Skeletal muscle tissue (tissue), 4 donors: ENCODE data around the gene HECTD3. TPM values are rescaled to one million over a fixed set of nuclear protein-coding genes. Genes with fewer than 3 reads are reported as not detected.
A peak's percentile ranks its signal among the peaks of the same experiment; 100 is the strongest.
"Not testable (repeated sequence)": the region's sequence is repeated elsewhere in the genome, so short reads cannot be mapped to it uniquely, and the experiment has no call there.

ENCODE experiments used
- H3K27ac ChIP-seq: one replicate; pipeline ENCODE4 v1.7.0; 2013; ENCODE audit warnings: mild to moderate bottlenecking, low read depth, low read length, inconsistent platforms
- H3K27me3 ChIP-seq, 3 donors: one replicate each; pipeline ENCODE4 v1.7.0; 2013; ENCODE audit warnings: low read length in 3 of 3; ENCODE audit not compliant: control insufficient read depth in 3 of 3, insufficient read depth in 3 of 3
- H3K36me3 ChIP-seq, 3 donors: one replicate each; pipeline ENCODE4 v1.7.0; 2013; ENCODE audit warnings: low read length in 3 of 3; ENCODE audit not compliant: control insufficient read depth in 3 of 3, insufficient read depth in 3 of 3
- H3K4me1 ChIP-seq, 3 donors: one replicate each; pipeline ENCODE4 v1.7.0; 2013; ENCODE audit warnings: low read length in 3 of 3, mild to moderate bottlenecking in 3 of 3; ENCODE audit not compliant: control insufficient read depth in 3 of 3, insufficient read depth in 3 of 3
- H3K4me3 ChIP-seq, 3 donors: one replicate each; pipeline ENCODE4 v1.7.0; 2013; ENCODE audit warnings: low read length in 3 of 3
- H3K9ac ChIP-seq, 3 donors: one replicate each; pipeline ENCODE4 v1.7.0; 2013; ENCODE audit warnings: low read length in 3 of 3, mild to moderate bottlenecking in 3 of 3, moderate library complexity in 2 of 3, low read depth in 1 of 3
- H3K9me3 ChIP-seq, 3 donors: one replicate each; pipeline ENCODE4 v1.7.0; 2013; ENCODE audit warnings: low read length in 3 of 3; ENCODE audit not compliant: control insufficient read depth in 3 of 3
- total RNA-seq: library from RNA; depleted of rRNA; stranded (reverse); fragments of >200 nt; gene quantifications from one replicate; pipeline ENCODE4 v1.2.3, GENCODE V29; 2014
- donor health status: Osteomylitis.

HECTD3 gene
- total RNA-seq, 1 donor from 2014 or later: 8.9 TPM

DNA sequence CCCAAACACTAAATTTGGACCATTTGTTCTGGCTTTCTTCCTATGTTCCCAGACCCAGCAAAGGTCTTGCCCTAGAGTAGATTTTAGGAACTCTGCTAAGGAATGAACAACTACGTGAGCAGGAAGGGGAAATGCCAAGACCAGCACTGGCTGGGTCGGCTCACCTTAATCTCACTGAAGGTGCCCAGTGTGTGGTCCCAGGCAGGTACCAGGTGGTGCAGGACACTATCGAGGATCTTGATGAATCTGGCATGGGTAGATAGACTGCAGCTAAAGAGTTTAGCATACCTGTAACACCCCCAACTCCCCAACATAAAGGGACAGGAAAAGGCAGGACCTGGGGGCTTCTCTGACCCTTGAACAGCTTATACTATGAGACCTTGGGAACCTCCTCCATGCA, 3.0 kb downstream of the HECTD3 start:
- Histone ChIP-seq H3K9ac (no peak overlapping the region), H3K27me3 (no peaks in the 10 kb centered on the region), H3K4me1 (peaks cover 28 to 38% (median 31%) of the 10 kb centered on the region in 3 donors), H3K36me3 (peaks cover 64 to 68% (median 68%) of the 10 kb centered on the region in 3 donors), H3K27ac (no peak overlapping the region), H3K4me3 (no peak overlapping the region), H3K9me3 (no peaks in the 10 kb centered on the region)

DNA sequence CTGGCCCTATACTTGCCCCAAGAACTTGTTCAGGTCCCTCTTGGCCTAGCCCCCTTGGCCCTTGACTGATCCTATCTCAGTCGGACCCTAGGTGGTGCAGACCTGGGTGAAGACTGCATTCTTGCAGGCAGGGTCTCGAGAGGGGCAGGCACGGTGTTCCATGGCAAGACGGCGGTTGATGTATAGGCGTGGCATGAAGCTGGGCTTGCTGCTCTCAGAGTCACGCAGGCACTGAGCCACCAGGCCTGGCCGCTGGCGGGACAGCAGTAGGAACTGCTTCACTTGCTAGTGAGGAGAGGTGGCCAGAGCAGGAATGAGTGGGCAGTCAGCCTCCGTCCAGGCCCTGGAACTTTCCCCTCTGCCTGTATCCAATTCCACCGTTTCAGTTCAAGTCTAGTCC, 3.8 kb downstream of the HECTD3 start:
- H3K9me3 ChIP-seq: no peaks in the 10 kb centered on the region
- peaks cover 72 to 76% (median 75%) of the 10 kb centered on the region in 3 donors for H3K36me3 ChIP-seq
- H3K9ac ChIP-seq: no peak overlapping the region
- H3K27ac ChIP-seq: no peak overlapping the region
- H3K4me3 ChIP-seq: no peak overlapping the region
- no peaks in the 10 kb centered on the region for H3K27me3 ChIP-seq
- peaks cover 20 to 30% (median 23%) of the 10 kb centered on the region in 3 donors for H3K4me1 ChIP-seq

- H3K27ac ChIP-seq: no peak overlapping the region
- no peak overlapping the region for H3K4me3 ChIP-seq
Observed at GRCh38 chr1:45005761-45006160, 5.4 kb downstream of the HECTD3 start.

DNA sequence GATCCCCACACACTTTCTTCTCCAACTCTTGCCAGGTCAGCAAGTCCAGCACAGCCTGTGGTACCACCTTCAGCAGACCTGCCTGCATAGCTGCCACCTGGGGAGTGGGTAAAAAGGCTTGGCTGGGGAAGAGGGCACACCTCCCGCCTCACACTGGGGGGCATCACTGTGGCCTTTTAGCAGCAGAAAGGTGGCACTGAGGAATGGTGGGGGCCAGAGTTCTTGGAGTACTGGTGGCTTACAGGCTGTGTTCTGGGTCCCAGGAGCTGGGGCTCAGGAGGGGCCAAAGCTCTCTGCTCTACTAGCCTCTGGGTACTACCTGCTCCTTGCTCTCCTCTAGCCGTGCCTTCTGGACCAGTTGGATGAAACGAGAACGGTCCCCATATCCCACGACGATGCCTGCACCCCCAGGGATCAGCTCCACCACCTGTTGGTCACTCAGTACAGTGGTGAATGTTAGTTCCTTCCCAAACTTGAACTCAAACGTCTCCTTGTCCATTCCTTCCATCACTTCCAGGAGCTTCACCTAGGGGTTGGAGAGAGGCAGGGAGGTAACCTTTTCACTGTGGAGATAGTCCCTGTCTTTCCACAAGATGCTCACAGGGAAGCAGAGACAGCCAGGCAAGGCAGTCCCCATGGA, 6.7 kb downstream of the HECTD3 start:
- Histone ChIP-seq H3K27ac (no peak overlapping the region), H3K27me3 (no peaks in the 10 kb centered on the region), H3K4me3 (no peak overlapping the region), H3K36me3 (peaks cover 72 to 73% (median 72%) of the 10 kb centered on the region in 3 donors), H3K4me1 (peaks cover 8 to 20% (median 12%) of the 10 kb centered on the region in 3 donors), H3K9me3 (no peaks in the 10 kb centered on the region), H3K9ac (no peak overlapping the region)

More at GRCh38 chr1:45005761-45006160, 5.4 kb downstream of the HECTD3 start:
- peaks cover 76 to 79% (median 79%) of the 10 kb centered on the region in 3 donors for H3K36me3 ChIP-seq
- H3K9ac ChIP-seq: no peak overlapping the region
- H3K9me3 ChIP-seq: no peaks in the 10 kb centered on the region
- peaks cover 16 to 27% (median 22%) of the 10 kb centered on the region in 3 donors for H3K4me1 ChIP-seq
- H3K27me3 ChIP-seq: no peaks in the 10 kb centered on the region

- Histone ChIP-seq H3K27me3 (no peaks in the 10 kb centered on the region), H3K9me3 (no peaks in the 10 kb centered on the region), H3K4me3 (no peak overlapping the region), H3K9ac (no peak overlapping the region), H3K4me1 (peaks cover 6 to 13% (median 7%) of the 10 kb centered on the region in 3 donors), H3K36me3 (peaks cover 65 to 66% (median 65%) of the 10 kb centered on the region in 3 donors), H3K27ac (no peak overlapping the region)
Observed at GRCh38 chr1:45003741-45004140, 7.4 kb downstream of the HECTD3 start.

DNA sequence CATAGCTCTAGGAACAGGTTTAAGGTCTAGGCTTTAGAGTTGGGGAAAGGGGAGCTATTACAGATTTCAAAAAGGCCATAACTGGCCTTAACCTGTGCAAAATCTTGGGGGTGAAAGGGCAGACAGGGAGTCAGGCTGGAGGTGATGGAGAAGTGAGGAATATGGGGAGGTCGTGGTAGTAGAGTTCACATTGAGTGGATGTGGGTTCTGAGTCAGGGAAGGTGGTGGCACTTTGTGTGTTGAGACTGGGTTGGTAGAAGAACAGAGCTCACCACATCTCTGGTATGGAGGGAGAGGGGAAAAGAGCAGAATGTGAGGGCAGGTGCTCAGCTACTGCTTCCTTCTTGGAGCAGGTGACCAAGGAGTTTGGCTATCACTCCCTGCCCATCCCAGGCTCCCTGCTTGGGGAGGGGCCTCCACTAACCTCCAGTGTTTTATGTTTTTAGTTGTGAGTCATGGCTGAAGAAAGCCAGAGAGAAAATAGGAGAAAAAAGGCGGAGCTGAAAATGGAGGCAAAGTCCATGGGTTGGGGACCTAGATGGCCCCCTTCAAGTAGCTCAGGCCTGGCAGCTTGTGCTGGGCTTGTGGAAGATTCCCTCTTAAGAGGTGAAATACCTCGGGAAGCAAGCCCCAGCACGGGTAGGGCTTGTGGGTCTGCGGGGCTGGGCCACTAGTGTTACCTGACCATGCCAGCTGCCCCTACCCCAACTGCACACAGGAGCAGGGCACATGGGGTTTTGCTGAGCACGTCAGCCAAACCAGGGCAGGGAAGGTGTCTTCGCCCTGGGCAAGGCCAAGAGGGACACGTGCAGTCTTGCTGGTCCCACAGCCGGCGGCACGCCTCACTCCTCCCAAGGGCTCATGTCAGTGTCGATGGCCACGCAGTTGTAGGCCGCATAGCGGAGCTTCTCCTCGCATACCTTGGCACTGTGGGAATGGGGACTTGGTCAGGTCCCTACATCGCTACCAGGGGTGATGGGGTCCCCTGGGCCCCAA, 8.2 kb downstream of the HECTD3 start:
- Histone ChIP-seq H3K27ac (no peak overlapping the region), H3K27me3 (no peaks in the 10 kb centered on the region), H3K36me3 (peaks cover 57 to 58% (median 57%) of the 10 kb centered on the region in 3 donors), H3K4me1 (peaks cover 6 to 9% (median 7%) of the 10 kb centered on the region in 3 donors), H3K9me3 (no peaks in the 10 kb centered on the region), H3K4me3 (no peak overlapping the region), H3K9ac (no peak overlapping the region)

- H3K27ac ChIP-seq, H3K4me1 ChIP-seq, H3K9ac ChIP-seq, H3K27me3 ChIP-seq, H3K9me3 ChIP-seq, H3K4me3 ChIP-seq: not testable (repeated sequence)
- peaks cover 43 to 44% (median 43%) of the 10 kb centered on the region in 3 donors for H3K36me3 ChIP-seq
Observed at GRCh38 chr1:45001576-45001975, 9.5 kb downstream of the HECTD3 start.

DNA sequence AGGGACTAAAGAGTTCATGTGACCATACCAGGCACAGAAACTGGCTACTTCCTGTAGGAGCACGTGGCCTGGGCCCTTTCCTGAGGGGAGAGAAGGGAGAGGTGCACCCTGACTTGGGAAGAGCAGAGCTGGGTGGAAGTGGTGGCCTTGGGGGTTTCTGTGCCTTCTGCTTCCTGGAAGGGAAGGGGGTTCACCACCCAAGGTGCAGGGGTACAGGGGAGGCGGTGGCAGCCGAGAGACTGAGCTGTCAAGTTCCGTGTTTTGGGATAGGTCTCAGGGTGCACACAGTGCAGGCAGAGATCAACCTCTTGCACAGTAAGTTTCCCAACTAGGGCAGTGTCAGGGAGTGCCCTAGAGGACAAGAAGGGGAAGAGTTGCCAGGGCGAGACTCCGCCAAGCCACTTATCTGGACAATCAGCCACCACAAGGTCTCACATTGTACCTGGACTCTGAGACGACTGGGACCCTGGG, 10.1 kb downstream of the HECTD3 start:
- H3K27ac ChIP-seq: no peak overlapping the region
- H3K9me3 ChIP-seq: no peaks in the 10 kb centered on the region
- H3K4me3 ChIP-seq: no peak overlapping the region
- peaks cover 41% of the 10 kb centered on the region in 3 donors for H3K36me3 ChIP-seq
- peak overlapping the region in 1 of 3 donors; percentile 5 for H3K9ac ChIP-seq
- H3K27me3 ChIP-seq: no peaks in the 10 kb centered on the region
- H3K4me1 ChIP-seq: peaks cover 6 to 9% (median 7%) of the 10 kb centered on the region in 3 donors

DNA sequence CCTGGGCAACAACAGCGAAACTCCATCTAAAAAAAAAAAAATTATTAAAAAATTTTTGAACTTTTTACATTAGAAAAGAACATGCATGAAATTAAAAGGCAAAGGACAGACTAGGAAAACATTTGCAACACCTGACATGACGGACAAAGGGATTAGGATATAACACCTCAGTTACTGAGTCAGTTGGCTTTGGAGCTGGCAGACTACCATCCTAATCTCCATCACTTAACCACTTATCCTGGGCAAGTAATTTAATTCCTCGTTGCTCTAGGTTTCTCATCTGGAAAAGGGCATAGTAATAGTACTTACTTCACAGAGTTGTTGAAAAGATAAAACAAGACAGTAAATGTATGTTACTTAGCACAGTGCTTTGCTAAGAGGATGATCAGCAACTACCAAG, 11.9 kb downstream of the HECTD3 start:
- no peak overlapping the region for H3K9ac ChIP-seq
- H3K36me3 ChIP-seq: peaks cover 23 to 24% (median 23%) of the 10 kb centered on the region in 3 donors
- H3K27ac ChIP-seq: no peak overlapping the region
- no peaks in the 10 kb centered on the region for H3K9me3 ChIP-seq
- no peak overlapping the region for H3K4me3 ChIP-seq
- H3K27me3 ChIP-seq: no peaks in the 10 kb centered on the region
- H3K4me1 ChIP-seq: peaks cover 6 to 9% (median 7%) of the 10 kb centered on the region in 3 donors
